ENCODE measurements around the gene TP73.

The TP73 gene

GRCh38 chr1:3729594-3730542, 77.6 kb downstream of the TP73 start:
- H3K4me3 ChIP-seq (ENCODE audit: low read length) = no peak overlapping the region
- WGBS = 88% methylated on average over 32 of the region's 32 CpGs
- H3K4me1 ChIP-seq (ENCODE audit: insufficient read depth, low read length) = peaks cover 7% of the 10 kb centered on the region
- no peak overlapping the region for H3K9ac ChIP-seq (ENCODE audit: low read depth, low read length)
- 0 out of 2 replicates have a peak, but pooled peaks cover 5% of the 10 kb centered on the region for H3K36me3 ChIP-seq (ENCODE audit: insufficient read depth, low read length)
- H3K27ac ChIP-seq (ENCODE audit: low read depth, low read length) = no peak overlapping the region
- no peaks in the 10 kb centered on the region for H3K9me3 ChIP-seq (ENCODE audit: insufficient read depth, low read depth, low read length)
- H3K27me3 ChIP-seq (ENCODE audit: insufficient read depth, low read length) = no peaks in the 10 kb centered on the region

GRCh38 chr1:3730543-3731247, 78.4 kb downstream of the TP73 start:
- WGBS = 93% methylated on average over 25 of the region's 25 CpGs
- Histone ChIP-seq H3K4me1 (ENCODE audit: insufficient read depth, low read length) (peaks cover 7% of the 10 kb centered on the region), H3K9me3 (ENCODE audit: insufficient read depth, low read depth, low read length) (no peaks in the 10 kb centered on the region), H3K4me3 (ENCODE audit: low read length) (no peak overlapping the region), H3K9ac (ENCODE audit: low read depth, low read length) (no peak overlapping the region), H3K27me3 (ENCODE audit: insufficient read depth, low read length) (no peaks in the 10 kb centered on the region), H3K27ac (ENCODE audit: low read depth, low read length) (no peak overlapping the region), H3K36me3 (ENCODE audit: insufficient read depth, low read length) (peaks cover 8% of the 10 kb centered on the region)

GRCh38 chr1:3731583-3732433, 79.5 kb downstream of the TP73 start:
- H3K9ac ChIP-seq (ENCODE audit: low read depth, low read length) = no peak overlapping the region
- H3K4me1 ChIP-seq (ENCODE audit: insufficient read depth, low read length) = peaks cover 7% of the 10 kb centered on the region
- no peaks in the 10 kb centered on the region for H3K9me3 ChIP-seq (ENCODE audit: insufficient read depth, low read depth, low read length)
- 77% methylated on average over 25 of the region's 25 CpGs for WGBS
- no peak overlapping the region for H3K4me3 ChIP-seq (ENCODE audit: low read length)
- no peak overlapping the region for H3K27ac ChIP-seq (ENCODE audit: low read depth, low read length)
- H3K36me3 ChIP-seq (ENCODE audit: insufficient read depth, low read length) = peaks cover 19% of the 10 kb centered on the region
- no peaks in the 10 kb centered on the region for H3K27me3 ChIP-seq (ENCODE audit: insufficient read depth, low read length)

GRCh38 chr1:3732434-3733093, 80.2 kb downstream of the TP73 start:
- WGBS = 74% methylated on average over 37 of the region's 37 CpGs
- Histone ChIP-seq H3K9ac (ENCODE audit: low read depth, low read length) (peak overlapping the region; percentile 27; the same call in 1 of the 2 replicates), H3K4me1 (ENCODE audit: insufficient read depth, low read length) (peaks cover 7% of the 10 kb centered on the region), H3K27ac (ENCODE audit: low read depth, low read length) (no peak overlapping the region), H3K36me3 (ENCODE audit: insufficient read depth, low read length) (peaks cover 26% of the 10 kb centered on the region), H3K9me3 (ENCODE audit: insufficient read depth, low read depth, low read length) (no peaks in the 10 kb centered on the region), H3K4me3 (ENCODE audit: low read length) (peak overlapping the region; percentile 26), H3K27me3 (ENCODE audit: insufficient read depth, low read length) (no peaks in the 10 kb centered on the region)

GRCh38 chr1:3733094-3733882, 81.0 kb downstream of the TP73 start:
- Histone ChIP-seq H3K27ac (ENCODE audit: low read depth, low read length) (no peak overlapping the region), H3K4me3 (ENCODE audit: low read length) (peak overlapping the region; percentile 26), H3K27me3 (ENCODE audit: insufficient read depth, low read length) (no peaks in the 10 kb centered on the region), H3K36me3 (ENCODE audit: insufficient read depth, low read length) (peaks cover 32% of the 10 kb centered on the region), H3K9ac (ENCODE audit: low read depth, low read length) (peak overlapping the region; percentile 27; the same call in 1 of the 2 replicates), H3K4me1 (ENCODE audit: insufficient read depth, low read length) (peaks cover 7% of the 10 kb centered on the region), H3K9me3 (ENCODE audit: insufficient read depth, low read depth, low read length) (no peaks in the 10 kb centered on the region)
- 88% methylated on average over 29 of the region's 29 CpGs for WGBS

- Histone ChIP-seq H3K4me1 (ENCODE audit: insufficient read depth, low read length) (peaks cover 7% of the 10 kb centered on the region), H3K4me3 (ENCODE audit: low read length) (no peak overlapping the region), H3K27me3 (ENCODE audit: insufficient read depth, low read length) (no peaks in the 10 kb centered on the region), H3K27ac (ENCODE audit: low read depth, low read length) (no peak overlapping the region), H3K9ac (ENCODE audit: low read depth, low read length) (no peak overlapping the region), H3K9me3 (ENCODE audit: insufficient read depth, low read depth, low read length) (no peaks in the 10 kb centered on the region), H3K36me3 (ENCODE audit: insufficient read depth, low read length) (peaks cover 40% of the 10 kb centered on the region)
- WGBS = 91% methylated on average over 17 of the region's 17 CpGs
These were observed 81.7 kb downstream of the TP73 start for GRCh38 chr1:3733883-3734589.

GRCh38 chr1:3734602-3735001, 82.3 kb downstream of the TP73 start:
- H3K4me3 ChIP-seq (ENCODE audit: low read length) = no peak overlapping the region
- no peaks in the 10 kb centered on the region for H3K27me3 ChIP-seq (ENCODE audit: insufficient read depth, low read length)
- H3K9ac ChIP-seq (ENCODE audit: low read depth, low read length) = no peak overlapping the region
- peaks cover 46% of the 10 kb centered on the region for H3K36me3 ChIP-seq (ENCODE audit: insufficient read depth, low read length)
- no peaks in the 10 kb centered on the region for H3K9me3 ChIP-seq (ENCODE audit: insufficient read depth, low read depth, low read length)
- no peak overlapping the region for H3K27ac ChIP-seq (ENCODE audit: low read depth, low read length)
- H3K4me1 ChIP-seq (ENCODE audit: insufficient read depth, low read length) = peaks cover 7% of the 10 kb centered on the region
- WGBS = 96% methylated on average over 16 of the region's 16 CpGs

- no peaks in the 10 kb centered on the region for H3K27me3 ChIP-seq (ENCODE audit: insufficient read depth, low read length)
- peaks cover 51% of the 10 kb centered on the region for H3K36me3 ChIP-seq (ENCODE audit: insufficient read depth, low read length)
These were observed 82.8 kb downstream of the TP73 start for GRCh38 chr1:3735027-3735681.

GRCh38 chr1:3735688-3736087, 83.4 kb downstream of the TP73 start:
- Histone ChIP-seq H3K9ac (ENCODE audit: low read depth, low read length) (no peak overlapping the region), H3K36me3 (ENCODE audit: insufficient read depth, low read length) (peaks cover 55% of the 10 kb centered on the region), H3K27me3 (ENCODE audit: insufficient read depth, low read length) (no peaks in the 10 kb centered on the region), H3K9me3 (ENCODE audit: insufficient read depth, low read depth, low read length) (no peaks in the 10 kb centered on the region), H3K4me3 (ENCODE audit: low read length) (no peak overlapping the region), H3K4me1 (ENCODE audit: insufficient read depth, low read length) (peaks cover 7% of the 10 kb centered on the region), H3K27ac (ENCODE audit: low read depth, low read length) (no peak overlapping the region)
- WGBS = 94% methylated on average over 13 of the region's 13 CpGs

More at GRCh38 chr1:3735027-3735681, 82.8 kb downstream of the TP73 start:
- Histone ChIP-seq H3K4me1 (ENCODE audit: insufficient read depth, low read length) (peaks cover 7% of the 10 kb centered on the region), H3K9ac (ENCODE audit: low read depth, low read length) (no peak overlapping the region), H3K27ac (ENCODE audit: low read depth, low read length) (no peak overlapping the region), H3K4me3 (ENCODE audit: low read length) (no peak overlapping the region), H3K9me3 (ENCODE audit: insufficient read depth, low read depth, low read length) (no peaks in the 10 kb centered on the region)
- 93% methylated on average over 12 of the region's 12 CpGs for WGBS
